Pancreas (tissue), 10 donors: Measurements from ENCODE around the gene DLEU7. TPM values are rescaled to one million over a fixed set of nuclear protein-coding genes. Genes with fewer than 3 reads are reported as not detected.

Source experiments
- ATAC-seq, 4 donors: fragments of 200-7000 bp; cut with Tn5 transposase; one replicate each; pipeline versions ENCODE4 v1.8.0 to v1.9.1; 2020; ENCODE audit warnings: mild to moderate bottlenecking in 4 of 4, moderate library complexity in 4 of 4
- DNase-seq, 6 donors: peaks; one replicate each; pipeline ENCODE4 v3.0.0-alpha.2; 2020
- FAIRE-seq: peaks from 2 replicates; lab custom pipeline; 2012; peaks lifted over from hg19 to GRCh38; lab: Jason Lieb, UNC
- H3K27ac ChIP-seq, 4 donors: fragments of 200-600 bp; sonication (generic); 1 replicate in 3 of 4; 2 replicates in 1 of 4; pipeline versions ENCODE4 v1.5.0 to v1.8.0; 2020
- H3K27me3 ChIP-seq, 4 donors: fragments of 200-600 bp; one replicate each; pipeline ENCODE4 v1.8.0; 2021
- H3K36me3 ChIP-seq, 3 donors: fragments of 200-600 bp; sonication (generic) in 1 of 3; one replicate each; pipeline versions ENCODE4 v1.5.0 to v1.8.0; 2020 to 2021
- H3K4me1 ChIP-seq, 3 donors: fragments of 200-600 bp; one replicate each; pipeline ENCODE4 v1.8.0; 2021
- H3K4me3 ChIP-seq, 4 donors: fragments of 200-600 bp; sonication (generic) in 2 of 4; one replicate each; pipeline versions ENCODE4 v1.5.0 to v1.8.0; 2020 to 2021
- H3K9me3 ChIP-seq, 4 donors: fragments of 200-600 bp; one replicate each; pipeline ENCODE4 v1.8.0; 2021
- CTCF ChIP-seq, 4 donors: fragments of 200-600 bp; sonication (generic) in 3 of 4; IDR thresholded peaks; one replicate each; pipeline versions ENCODE4 v1.5.0 to v1.8.0; 2021; ENCODE audit warnings: antibody characterized with exemption in 4 of 4
- WGBS, 2 donors: extraction: QIAGEN DNeasy Blood & Tissue Kit; methylation state at CpG; one replicate each; pipeline ENCODE4 v1.1.7; 2013; 5-methylcytosine and 5-hydroxymethylcytosine counted together
- intact Hi-C, 3 donors: fragments of 100-400 bp; cut with DNase I; formaldehyde crosslinking; loops; one replicate each; pipeline versions ENCODE4 v1.11.1 to v1.14.2; 2022
- polyA plus RNA-seq, 2 donors: library from polyadenylated mRNA; stranded (reverse); fragments of 200-250 nt; gene quantifications; one replicate each; pipeline ENCODE4 v1.2.3, GENCODE V29; 2013
- total RNA-seq, 6 donors: library from RNA; stranded (reverse); fragmentation: NEBNext Ultra II Directional in 4 of 6; extraction: Animal tissue kit (Norgen Biotek cat#: 25700) in 4 of 6; gene quantifications; one replicate each; pipeline versions ENCODE4 v1.2.1 to v1.2.4, GENCODE V29; 2021 to 2023
- donor health status: healthy with polysubstance abuse.
- donor health status: DM: no; HTN: no; CAD: no; lungs with moderate emphysema.
- donor health status: DM: no; HTN: no; CAD: no.
- donor health status: control.
- donor health status: control.
- donor health status: Bipolar disorder and iron deficiency.
- donor health status: DM: yes; HTN: yes; CAD: no.
- donor health status: DM: no; HTN: no; CAD: no.
- donor health status: DM: no; HTN: no; CAD: no.
- donor health status: DM: yes; HTN: yes; CAD: no.

Gene DLEU7
- total and polyA plus RNA-seq, 8 donors, result 0.02 to 0.47 (median 0.08) TPM; not detected in 3

DNA sequence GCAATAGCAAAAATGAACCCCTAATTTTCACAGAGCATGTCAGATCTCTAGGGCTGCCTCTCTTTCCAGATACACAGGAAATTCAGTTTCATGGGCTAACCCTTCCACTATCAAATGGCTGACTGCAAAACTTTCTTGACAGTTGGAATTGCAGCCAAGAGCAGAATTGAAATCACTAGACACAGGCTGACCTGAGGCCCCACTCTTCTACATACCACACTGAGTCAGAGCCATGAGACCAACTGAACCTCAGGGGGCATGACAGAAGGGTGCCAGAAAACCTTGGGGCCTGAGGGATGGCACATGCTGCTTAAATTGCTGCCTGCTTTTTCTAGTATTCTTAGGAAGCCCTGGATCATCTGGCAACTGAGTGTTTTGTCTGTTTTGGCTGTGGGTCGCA is 1.7 kb upstream of the DLEU7 start:
- Histone ChIP-seq H3K27me3 (peaks cover 0 to 5% (median 2%) of the 10 kb centered on the region in 4 donors), H3K27ac (no peak overlapping the region), H3K4me3 (no peak overlapping the region), H3K9me3 (no peaks in the 10 kb centered on the region), H3K4me1 (no peaks in the 10 kb centered on the region), H3K36me3 (no peaks in the 10 kb centered on the region)
- intact Hi-C loops, result no loop called here
- ATAC-seq, result no peak
- WGBS, 2 donors, result 93 to 100% methylated on average over 1 of the region's 1 CpG
- TF ChIP-seq CTCF (IDR thresholded peaks at IDR 0.05), result no peak
- no peak for DNase-seq
- no peak for FAIRE-seq

DNA sequence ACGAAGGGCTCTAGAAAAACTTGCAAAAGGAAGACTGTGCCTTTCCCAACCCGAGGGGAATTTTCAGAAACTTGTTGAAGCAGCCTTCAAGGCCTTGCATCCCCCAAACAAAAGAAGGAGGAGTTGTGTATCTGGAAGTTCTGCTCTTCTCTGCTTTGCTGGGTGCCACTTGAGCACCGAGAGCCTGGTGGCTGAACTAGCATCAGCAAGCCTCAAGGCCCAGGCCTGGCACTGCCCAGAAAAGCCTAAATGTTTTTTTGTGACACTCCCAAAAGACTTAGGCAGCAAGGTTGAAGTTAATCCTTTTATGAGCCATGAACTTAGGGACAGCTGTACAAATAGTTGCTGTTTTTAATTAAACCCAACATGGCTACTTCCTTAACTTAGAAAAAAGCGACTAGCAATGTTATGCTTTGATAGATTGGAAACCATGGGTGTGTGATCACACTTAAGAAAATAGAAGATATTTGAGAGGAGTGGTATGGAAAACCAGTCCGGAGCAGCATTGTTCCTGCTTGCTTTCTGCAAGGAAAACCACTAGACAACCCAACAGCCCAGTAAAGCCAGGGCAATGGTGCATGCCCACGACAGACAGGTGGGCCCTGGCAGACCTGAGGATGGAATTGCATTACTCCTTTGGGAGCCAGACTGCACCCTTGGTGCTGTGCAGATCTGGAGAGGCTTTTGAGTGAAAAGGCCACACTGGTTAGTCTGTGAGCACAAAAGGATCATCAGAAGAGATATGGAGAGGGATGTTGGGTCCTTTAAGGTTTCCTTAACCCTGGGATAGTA is 788 bp upstream of the DLEU7 start:
- Histone ChIP-seq H3K27ac (no peak overlapping the region), H3K4me1 (no peaks in the 10 kb centered on the region), H3K4me3 (no peak overlapping the region), H3K36me3 (no peaks in the 10 kb centered on the region), H3K9me3 (no peaks in the 10 kb centered on the region), H3K27me3 (peaks cover 0 to 5% (median 2%) of the 10 kb centered on the region in 4 donors)
- DNase-seq, result no peak
- no peak for FAIRE-seq
- intact Hi-C loops, result no loop called here
- no peak for ATAC-seq
- TF ChIP-seq CTCF (IDR thresholded peaks at IDR 0.05), result no peak
- WGBS, 2 donors, result 84 to 98% methylated on average over 6 of the region's 6 CpGs

GRCh38 chr13:50842990-50843256 is 569 bp downstream of the DLEU7 start:
- intact Hi-C loops, result no loop called here
- Histone ChIP-seq H3K36me3 (no peaks in the 10 kb centered on the region), H3K4me1 (no peaks in the 10 kb centered on the region), H3K27me3 (peaks cover 0 to 5% (median 2%) of the 10 kb centered on the region in 4 donors), H3K9me3 (no peaks in the 10 kb centered on the region), H3K27ac (no peak overlapping the region), H3K4me3 (peak overlapping the region in 2 of 4 donors; percentile 11 to 36)
- no peak for FAIRE-seq
- ATAC-seq, result no peak
- no peak for TF ChIP-seq CTCF (IDR thresholded peaks at IDR 0.05)
- no peak for DNase-seq
- 43 to 51% methylated on average over 6 to 8 of the region's 8 CpGs for WGBS, 2 donors

DNA sequence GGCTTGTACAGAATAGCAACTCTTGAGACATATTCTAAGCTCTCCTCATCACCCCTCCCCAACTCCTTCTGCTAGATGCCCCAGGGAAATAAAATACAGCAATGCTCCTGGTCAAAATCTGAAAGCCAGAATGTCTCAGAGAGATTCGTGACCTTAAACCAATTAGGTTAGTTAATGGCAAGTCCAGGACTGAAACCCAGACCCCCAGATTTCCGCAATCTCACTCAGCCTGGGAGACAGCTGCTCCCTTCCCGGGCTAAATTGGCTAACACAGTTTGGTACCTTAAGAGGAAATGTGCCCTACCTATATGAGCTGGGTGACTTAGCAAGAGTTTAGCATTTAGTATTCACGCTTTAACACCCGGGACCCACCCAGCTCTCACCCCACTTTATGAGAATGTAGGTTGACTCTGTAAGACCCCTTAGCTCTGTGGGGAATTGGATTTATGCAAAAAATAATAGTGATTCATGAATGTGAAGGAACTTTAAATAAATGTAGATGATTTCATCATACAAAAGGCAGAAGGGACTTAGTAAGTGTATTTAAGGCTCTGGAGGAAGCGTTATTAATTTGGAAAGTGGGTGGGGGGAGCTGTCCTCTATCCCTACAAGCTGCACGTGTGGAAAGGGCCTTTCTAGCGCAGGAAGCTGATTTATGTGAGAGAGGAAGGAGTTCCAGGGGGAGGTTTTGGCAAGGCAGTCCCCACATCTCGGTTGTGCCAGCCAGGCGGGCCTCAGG is 1.1 kb downstream of the DLEU7 start:
- intact Hi-C loops, result no loop called here
- peaks cover 0 to 5% (median 2%) of the 10 kb centered on the region in 4 donors for H3K27me3 ChIP-seq
- no peak for TF ChIP-seq CTCF (IDR thresholded peaks at IDR 0.05)
- FAIRE-seq (no peak), ATAC-seq (no peak), DNase-seq (no peak)
- H3K27ac ChIP-seq, result no peak overlapping the region
- WGBS, 2 donors, result 67 to 79% methylated on average over 10 of the region's 10 CpGs
- H3K4me3 ChIP-seq, result no peak overlapping the region
- H3K9me3 ChIP-seq, result no peaks in the 10 kb centered on the region
- H3K4me1 ChIP-seq, result no peaks in the 10 kb centered on the region
- H3K36me3 ChIP-seq, result no peaks in the 10 kb centered on the region

GRCh38 chr13:50841786-50842185 is 1.7 kb downstream of the DLEU7 start:
- H3K9me3 ChIP-seq, result no peaks in the 10 kb centered on the region
- intact Hi-C loops, result no loop called here
- H3K4me1 ChIP-seq, result no peaks in the 10 kb centered on the region
- H3K4me3 ChIP-seq, result no peak overlapping the region
- FAIRE-seq (no peak), DNase-seq (no peak), ATAC-seq (no peak)
- no peak for TF ChIP-seq CTCF (IDR thresholded peaks at IDR 0.05)
- no peaks in the 10 kb centered on the region for H3K36me3 ChIP-seq
- no peak overlapping the region for H3K27ac ChIP-seq
- WGBS, 2 donors, result 86 to 92% methylated on average over 7 of the region's 7 CpGs
- H3K27me3 ChIP-seq, result peaks cover 0 to 5% (median 2%) of the 10 kb centered on the region in 4 donors
